Activated naive CD4-positive, alpha-beta T cell treated with anti-CD3 and anti-CD28 coated beads, Interleukin-2, amount 50 U/mL, for 72 hours (primary cell): ENCODE data around the gene CASS4. TPM values are rescaled to one million over a fixed set of nuclear protein-coding genes. Genes with fewer than 3 reads are reported as not detected.

Experiments used
- ATAC-seq, 2 donors: fragments of 150-1000 bp; cut with Tn5 transposase; 2 replicates each; pipeline ENCODE4 v1.10.0; 2021; ENCODE audit warnings: mild to moderate bottlenecking in 2 of 2, moderate library complexity in 2 of 2
- DNase-seq, 2 donors: peaks; one replicate each; pipeline ENCODE4 v3.0.0; 2021 to 2022; ENCODE audit warnings: low spot score in 2 of 2
- H3K27ac Mint-ChIP-seq, 2 donors: one replicate each; pipeline ENCODE4 v1.8.0; 2022; ENCODE audit warnings: mild to moderate bottlenecking in 2 of 2, mixed read lengths in 2 of 2
- H3K36me3 Mint-ChIP-seq, 2 donors: one replicate each; pipeline ENCODE4 v1.8.0; 2022; ENCODE audit warnings: mixed read lengths in 2 of 2
- H3K9me3 Mint-ChIP-seq, 2 donors: one replicate each; pipeline ENCODE4 v1.8.0; 2022; ENCODE audit warnings: mixed read lengths in 2 of 2
- total RNA-seq, 2 donors: library from RNA; stranded (reverse); gene quantifications; one replicate each; pipeline ENCODE4 v1.2.3, GENCODE V29; 2022

The CASS4 gene, protein sequence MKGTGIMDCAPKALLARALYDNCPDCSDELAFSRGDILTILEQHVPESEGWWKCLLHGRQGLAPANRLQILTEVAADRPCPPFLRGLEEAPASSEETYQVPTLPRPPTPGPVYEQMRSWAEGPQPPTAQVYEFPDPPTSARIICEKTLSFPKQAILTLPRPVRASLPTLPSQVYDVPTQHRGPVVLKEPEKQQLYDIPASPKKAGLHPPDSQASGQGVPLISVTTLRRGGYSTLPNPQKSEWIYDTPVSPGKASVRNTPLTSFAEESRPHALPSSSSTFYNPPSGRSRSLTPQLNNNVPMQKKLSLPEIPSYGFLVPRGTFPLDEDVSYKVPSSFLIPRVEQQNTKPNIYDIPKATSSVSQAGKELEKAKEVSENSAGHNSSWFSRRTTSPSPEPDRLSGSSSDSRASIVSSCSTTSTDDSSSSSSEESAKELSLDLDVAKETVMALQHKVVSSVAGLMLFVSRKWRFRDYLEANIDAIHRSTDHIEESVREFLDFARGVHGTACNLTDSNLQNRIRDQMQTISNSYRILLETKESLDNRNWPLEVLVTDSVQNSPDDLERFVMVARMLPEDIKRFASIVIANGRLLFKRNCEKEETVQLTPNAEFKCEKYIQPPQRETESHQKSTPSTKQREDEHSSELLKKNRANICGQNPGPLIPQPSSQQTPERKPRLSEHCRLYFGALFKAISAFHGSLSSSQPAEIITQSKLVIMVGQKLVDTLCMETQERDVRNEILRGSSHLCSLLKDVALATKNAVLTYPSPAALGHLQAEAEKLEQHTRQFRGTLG
- total RNA-seq = 1 to 10 TPM; 5.1 to 6.5 TPM

- peaks cover 0 to 8% of the 10 kb centered on the region in 2 donors for H3K9me3 Mint-ChIP-seq
- peaks cover 0 to 40% of the 10 kb centered on the region in 2 donors for H3K36me3 Mint-ChIP-seq
- no peak for DNase-seq
- H3K27ac Mint-ChIP-seq = peak within 1 kb of the TSS; percentile 89 to 90
- ATAC-seq = peak; percentile 62 to 68
These were observed at the start of gene CASS4 for GRCh38 chr20:56411759-56412472. TSS of gene CASS4 (plus strand) at chr20:56412260. CDS start at chr20:56412459, 199 bp downstream.

DNA sequence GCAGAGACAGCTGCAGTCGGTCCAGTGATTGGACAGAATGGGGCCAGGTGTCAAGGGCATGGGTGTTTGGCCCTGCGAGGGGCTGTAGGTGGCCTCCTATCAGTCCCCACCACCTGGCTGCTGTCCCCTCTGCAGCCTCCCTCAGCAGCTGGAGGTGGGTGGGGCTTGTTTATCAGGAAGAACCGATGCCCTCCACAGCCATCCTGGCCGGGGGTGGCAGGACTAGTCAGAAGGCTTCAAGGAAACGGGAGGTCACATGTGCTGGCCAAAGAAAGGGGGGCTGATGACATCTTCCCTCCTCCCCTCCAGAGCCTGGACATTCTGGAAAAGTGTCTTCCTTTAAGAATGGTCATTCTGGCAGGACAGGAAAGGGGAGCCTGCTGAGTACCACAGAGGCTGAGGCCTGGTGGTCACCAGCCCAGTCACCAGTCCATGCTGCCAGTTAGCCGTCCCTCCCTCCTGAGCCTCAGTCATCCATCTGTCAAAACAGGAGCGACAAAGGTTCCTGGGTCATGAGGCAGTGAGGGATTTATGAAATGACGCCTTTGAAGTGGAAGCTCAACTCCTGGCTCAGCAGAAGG, 49.1 kb upstream of the CASS4 start:
- DNase-seq (no peak), ATAC-seq (no peak)
- H3K27ac Mint-ChIP-seq = peak overlapping the region in 1 of 2 donors; percentile 44
- H3K9me3 Mint-ChIP-seq = no peaks in the 10 kb centered on the region
- H3K36me3 Mint-ChIP-seq = peaks cover 0 to 5% of the 10 kb centered on the region in 2 donors

- ATAC-seq (no peak), DNase-seq (no peak)
- Mint-ChIP-seq H3K9me3 (no peaks in the 10 kb centered on the region), H3K27ac (no peak overlapping the region), H3K36me3 (peaks cover 0 to 5% of the 10 kb centered on the region in 2 donors)
These were observed 48.6 kb upstream of the CASS4 start for GRCh38 chr20:56363491-56363890.

GRCh38 chr20:56368351-56369134, 43.5 kb upstream of the CASS4 start:
- no peaks in the 10 kb centered on the region for H3K9me3 Mint-ChIP-seq
- ATAC-seq (no peak), DNase-seq (no peak)
- peaks cover 14 to 16% of the 10 kb centered on the region in 2 donors for H3K36me3 Mint-ChIP-seq
- peak overlapping the region in 1 of 2 donors; percentile 58 for H3K27ac Mint-ChIP-seq

- DNase-seq = no peak
- no peak for ATAC-seq
- H3K27ac Mint-ChIP-seq = peak overlapping the region in 1 of 2 donors; percentile 50
- no peaks in the 10 kb centered on the region for H3K9me3 Mint-ChIP-seq
- H3K36me3 Mint-ChIP-seq = peaks cover 14 to 16% of the 10 kb centered on the region in 2 donors
These were observed 42.9 kb upstream of the CASS4 start for GRCh38 chr20:56369179-56369578.

GRCh38 chr20:56371977-56372376, 40.1 kb upstream of the CASS4 start:
- Mint-ChIP-seq H3K27ac (no peak overlapping the region), H3K9me3 (no peaks in the 10 kb centered on the region), H3K36me3 (peaks cover 27 to 34% of the 10 kb centered on the region in 2 donors)
- ATAC-seq = no peak
- DNase-seq = no peak

- peak overlapping the region; percentile 36 to 45 for H3K27ac Mint-ChIP-seq
- H3K9me3 Mint-ChIP-seq = no peaks in the 10 kb centered on the region
- peak; percentile 32 to 70 for ATAC-seq
- no peak for DNase-seq
- H3K36me3 Mint-ChIP-seq = peaks cover 26 to 40% of the 10 kb centered on the region in 2 donors
These were observed 39.2 kb upstream of the CASS4 start for GRCh38 chr20:56372850-56373249.

GRCh38 chr20:56373942-56374341, 38.1 kb upstream of the CASS4 start:
- Mint-ChIP-seq H3K27ac (no peak overlapping the region), H3K36me3 (peaks cover 32 to 51% of the 10 kb centered on the region in 2 donors), H3K9me3 (no peaks in the 10 kb centered on the region)
- peak; percentile 65 to 92 for ATAC-seq
- DNase-seq = no peak

DNA sequence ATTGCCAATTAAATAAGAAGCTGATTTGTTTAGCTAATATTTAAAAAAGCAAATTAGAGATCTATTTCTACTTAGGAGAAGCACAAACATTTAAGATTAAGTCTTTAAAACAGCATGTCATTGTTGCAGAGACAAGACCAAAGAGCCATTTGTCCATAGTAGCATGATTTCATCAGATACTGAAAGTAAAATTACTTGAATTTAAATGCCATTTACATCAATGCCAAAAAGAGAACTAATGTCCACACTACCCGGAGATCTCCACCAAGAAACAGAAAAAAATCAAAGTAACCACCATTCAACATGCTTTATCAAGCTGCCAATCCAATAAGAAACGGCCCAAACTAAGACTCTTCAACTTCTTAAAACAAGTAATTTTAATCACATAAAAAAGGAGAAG, 35.7 kb upstream of the CASS4 start:
- Mint-ChIP-seq H3K27ac (no peak overlapping the region), H3K36me3 (peaks cover 35 to 50% of the 10 kb centered on the region in 2 donors), H3K9me3 (no peaks in the 10 kb centered on the region)
- no peak for DNase-seq
- ATAC-seq = no peak

DNA sequence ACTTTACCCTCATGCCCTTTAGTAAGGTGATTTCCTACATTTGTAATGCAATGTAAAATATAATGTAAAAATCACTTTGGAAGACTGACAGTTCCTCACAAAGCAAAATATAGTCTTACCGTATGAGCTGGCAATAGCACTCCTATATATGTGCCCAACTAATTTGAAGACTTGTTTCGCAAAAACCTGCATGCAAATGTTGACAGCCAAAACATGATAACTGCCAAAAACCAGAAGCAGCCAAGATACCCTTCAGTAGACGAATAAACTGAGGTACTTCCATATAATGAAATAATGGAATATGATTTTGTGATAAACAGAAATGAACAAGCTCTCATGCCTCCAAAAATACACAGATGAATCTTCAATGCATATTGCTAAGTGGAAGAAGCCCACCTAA, 33.7 kb upstream of the CASS4 start:
- no peak overlapping the region for H3K27ac Mint-ChIP-seq
- peaks cover 27 to 59% of the 10 kb centered on the region in 2 donors for H3K36me3 Mint-ChIP-seq
- no peak for ATAC-seq
- no peak for DNase-seq
- no peaks in the 10 kb centered on the region for H3K9me3 Mint-ChIP-seq

DNA sequence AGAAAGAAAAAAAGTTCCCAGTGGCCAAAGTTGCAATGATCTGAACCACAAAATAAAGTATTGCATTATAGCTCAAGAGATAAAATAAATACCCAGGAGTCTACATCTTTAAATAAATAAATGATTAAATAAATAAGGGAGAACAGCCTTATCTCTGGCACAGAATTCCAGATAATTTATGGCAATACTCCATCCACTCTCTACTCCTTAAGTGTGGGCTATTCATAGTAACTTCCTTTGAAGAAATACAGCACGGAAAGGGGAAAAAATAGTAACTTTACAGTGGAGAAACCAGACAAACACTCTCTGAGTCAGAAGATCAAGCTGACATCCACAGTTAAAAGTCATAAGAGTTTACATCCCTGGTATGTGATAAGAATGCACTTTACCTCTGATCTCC, 31.7 kb upstream of the CASS4 start:
- Mint-ChIP-seq H3K27ac (no peak overlapping the region), H3K9me3 (no peaks in the 10 kb centered on the region), H3K36me3 (peaks cover 26 to 68% of the 10 kb centered on the region in 2 donors)
- DNase-seq (no peak), ATAC-seq (no peak)

- ATAC-seq (no peak), DNase-seq (no peak)
- H3K27ac Mint-ChIP-seq = no peak overlapping the region
These were observed 30.6 kb upstream of the CASS4 start for GRCh38 chr20:56381501-56381900.

GRCh38 chr20:56382696-56383095, 29.4 kb upstream of the CASS4 start:
- Mint-ChIP-seq H3K27ac (no peak overlapping the region), H3K36me3 (peaks cover 18 to 62% of the 10 kb centered on the region in 2 donors), H3K9me3 (no peaks in the 10 kb centered on the region)
- DNase-seq = no peak
- no peak for ATAC-seq

More at GRCh38 chr20:56381501-56381900, 30.6 kb upstream of the CASS4 start:
- no peaks in the 10 kb centered on the region for H3K9me3 Mint-ChIP-seq
- peaks cover 24 to 67% of the 10 kb centered on the region in 2 donors for H3K36me3 Mint-ChIP-seq

GRCh38 chr20:56383334-56383733, 28.7 kb upstream of the CASS4 start:
- Mint-ChIP-seq H3K9me3 (no peaks in the 10 kb centered on the region), H3K27ac (peak overlapping the region in 1 of 2 donors; percentile 46), H3K36me3 (peaks cover 18 to 56% of the 10 kb centered on the region in 2 donors)
- DNase-seq (no peak), ATAC-seq (no peak)

GRCh38 chr20:56385130-56385529, 26.9 kb upstream of the CASS4 start:
- Mint-ChIP-seq H3K36me3 (peaks cover 25 to 44% of the 10 kb centered on the region in 2 donors), H3K27ac (no peak overlapping the region), H3K9me3 (no peaks in the 10 kb centered on the region)
- ATAC-seq (no peak), DNase-seq (no peak)

GRCh38 chr20:56386219-56386618, 25.8 kb upstream of the CASS4 start:
- DNase-seq (no peak), ATAC-seq (no peak)
- Mint-ChIP-seq H3K27ac (peak overlapping the region in 1 of 2 donors; percentile 61), H3K9me3 (no peaks in the 10 kb centered on the region), H3K36me3 (peaks cover 26 to 44% of the 10 kb centered on the region in 2 donors)
